CD4-positive, alpha-beta memory T cell (primary cell): Measurements from ENCODE around the gene TDRD9. TPM values are rescaled to one million over a fixed set of nuclear protein-coding genes. Genes with fewer than 3 reads are reported as not detected.
A peak's percentile ranks its signal among the peaks of the same experiment; 100 is the strongest.

Experiments
- CTCF ChIA-PET: fragments of 350-600 bp; sonication (Branson Sonifier 250); formaldehyde crosslinking; loops from one replicate; lab custom pipeline; 2021; ENCODE audit warnings: inconsistent platforms; ENCODE audit not compliant: partially characterized antibody; lab: Charles Lee
- POLR2A ChIA-PET: fragments of 350-600 bp; sonication (Branson Sonifier 250); formaldehyde crosslinking; loops from one replicate; lab custom pipeline; 2021; ENCODE audit not compliant: partially characterized antibody; lab: Charles Lee
- DNase-seq, 5 donors: peaks; one replicate each; pipeline versions ENCODE4 v3.0.0 to v3.0.0-alpha.2; 2020 to 2022; ENCODE audit warnings: mixed read lengths in 1 of 5
- H3K27ac ChIP-seq: one replicate; pipeline ENCODE4 v1.7.0; 2013; ENCODE audit warnings: low read depth, low read length
- H3K27me3 ChIP-seq: 2 replicates; pipeline ENCODE4 v1.7.0; 2013; ENCODE audit warnings: mild to moderate bottlenecking, low read length, moderate library complexity; ENCODE audit not compliant: insufficient read depth
- H3K36me3 ChIP-seq: 2 replicates; pipeline ENCODE4 v1.7.0; 2013; ENCODE audit warnings: mild to moderate bottlenecking, low read length, moderate library complexity; ENCODE audit not compliant: insufficient read depth
- H3K4me1 ChIP-seq: 2 replicates; pipeline ENCODE4 v1.7.0; 2013; ENCODE audit warnings: mild to moderate bottlenecking, low read length, moderate library complexity; ENCODE audit not compliant: insufficient read depth
- H3K4me3 ChIP-seq, 2 donors: one replicate each; pipeline ENCODE4 v1.7.0; 2013; ENCODE audit warnings: low read length in 2 of 2, mild to moderate bottlenecking in 1 of 2
- H3K9me3 ChIP-seq, 2 donors: one replicate each; pipeline ENCODE4 v1.7.0; 2013; ENCODE audit warnings: low read length in 2 of 2, control low read depth in 1 of 2; ENCODE audit not compliant: control insufficient read depth in 1 of 2
- H3K27ac Mint-ChIP-seq, 7 donors: one replicate each; pipeline ENCODE4 v1.8.0; 2020 to 2021; ENCODE audit warnings: mixed read lengths in 7 of 7, mild to moderate bottlenecking in 6 of 7, inconsistent platforms in 3 of 7, moderate library complexity in 3 of 7
- H3K27me3 Mint-ChIP-seq, 2 donors: one replicate each; pipeline ENCODE4 v1.8.0; 2020 to 2021; ENCODE audit warnings: mixed read lengths in 2 of 2
- H3K36me3 Mint-ChIP-seq, 2 donors: one replicate each; pipeline ENCODE4 v1.8.0; 2020 to 2021; ENCODE audit warnings: mixed read lengths in 2 of 2, inconsistent platforms in 1 of 2, mild to moderate bottlenecking in 1 of 2
- H3K4me1 Mint-ChIP-seq, 4 donors: one replicate each; pipeline ENCODE4 v1.8.0; 2020 to 2021; ENCODE audit warnings: mixed read lengths in 4 of 4, mild to moderate bottlenecking in 1 of 4
- H3K4me3 Mint-ChIP-seq, 8 donors: one replicate each; pipeline ENCODE4 v1.8.0; 2020 to 2021; ENCODE audit warnings: mixed read lengths in 8 of 8, mild to moderate bottlenecking in 7 of 8, moderate library complexity in 6 of 8, inconsistent platforms in 3 of 8
- H3K9me3 Mint-ChIP-seq, 8 donors: one replicate each; pipeline ENCODE4 v1.8.0; 2020 to 2021; ENCODE audit warnings: mixed read lengths in 8 of 8, mild to moderate bottlenecking in 5 of 8, inconsistent platforms in 3 of 8, moderate library complexity in 1 of 8
- intact Hi-C: fragments of 100-400 bp; cut with micrococcal nuclease; formaldehyde crosslinking; loops from one replicate; pipeline ENCODE4 v1.15.1; 2023
- polyA plus RNA-seq, 2 donors: library from polyadenylated mRNA; unstranded; fragments of 300-500 nt; fragmentation: Illumina TruSeq; gene quantifications; one replicate each; pipeline ENCODE4 v1.2.3, GENCODE V29; 2021
- total RNA-seq, 2 experiments: library from RNA; stranded (reverse); gene quantifications; one replicate each; pipeline ENCODE4 v1.2.3, GENCODE V29; 2021

Gene TDRD9
- total and polyA plus RNA-seq, 4 experiments from 2014 or later: 0.28 to 1.2 (median 0.59) TPM

GRCh38 chr14:103927566-103927965, 690 bp upstream of the TDRD9 start:
- POLR2A ChIA-PET: no interaction called here

GRCh38 chr14:103930051-103930604, 1.9 kb downstream of the TDRD9 start:
- H3K9me3 Mint-ChIP-seq: no peaks in the 10 kb centered on the region
- Histone ChIP-seq H3K9me3 (no peaks in the 10 kb centered on the region), H3K4me1 (no peaks in the 10 kb centered on the region), H3K27ac (no peak overlapping the region), H3K36me3 (no peaks in the 10 kb centered on the region), H3K27me3 (no peaks in the 10 kb centered on the region), H3K4me3 (no peak overlapping the region)
- H3K4me3 Mint-ChIP-seq: no peak overlapping the region
- CTCF ChIA-PET: interaction anchor here (1.0 to 2.1 kb wide), 3 partner anchors 9 to 122 kb away, joined by 3 to 5 read pairs (median 5); a partner anchor contains a TSS
- no peak for DNase-seq
- no peaks in the 10 kb centered on the region for H3K27me3 Mint-ChIP-seq
- no peak overlapping the region for H3K27ac Mint-ChIP-seq
- peaks cover 0 to 4% (median 0%) of the 10 kb centered on the region in 4 donors for H3K4me1 Mint-ChIP-seq
- POLR2A ChIA-PET: no interaction called here
- no peaks in the 10 kb centered on the region for H3K36me3 Mint-ChIP-seq
- intact Hi-C loops: no loop called here

More at GRCh38 chr14:103927566-103927965, 690 bp upstream of the TDRD9 start:
- Mint-ChIP-seq H3K27me3 (peaks cover 0 to 2% of the 10 kb centered on the region in 2 donors), H3K36me3 (no peaks in the 10 kb centered on the region), H3K4me3 (no peak overlapping the region), H3K9me3 (no peaks in the 10 kb centered on the region), H3K27ac (no peak overlapping the region), H3K4me1 (no peaks in the 10 kb centered on the region)
- Histone ChIP-seq H3K27me3 (no peaks in the 10 kb centered on the region), H3K4me1 (no peaks in the 10 kb centered on the region), H3K9me3 (no peaks in the 10 kb centered on the region), H3K27ac (no peak overlapping the region), H3K36me3 (no peaks in the 10 kb centered on the region), H3K4me3 (no peak overlapping the region)
- intact Hi-C loops: no loop called here
- DNase-seq: no peak
- CTCF ChIA-PET: no interaction called here

- no peak overlapping the region for H3K27ac ChIP-seq
- Mint-ChIP-seq H3K27ac (no peak overlapping the region), H3K27me3 (no peaks in the 10 kb centered on the region), H3K9me3 (no peaks in the 10 kb centered on the region), H3K4me1 (peaks cover 0 to 4% (median 0%) of the 10 kb centered on the region in 4 donors), H3K36me3 (no peaks in the 10 kb centered on the region), H3K4me3 (no peak overlapping the region)
- no peaks in the 10 kb centered on the region for H3K36me3 ChIP-seq
- H3K27me3 ChIP-seq: no peaks in the 10 kb centered on the region
- no peaks in the 10 kb centered on the region for H3K4me1 ChIP-seq
- H3K4me3 ChIP-seq: no peak overlapping the region
- H3K9me3 ChIP-seq: no peaks in the 10 kb centered on the region
- intact Hi-C loops: no loop called here
- POLR2A ChIA-PET: no interaction called here
- CTCF ChIA-PET: interaction anchor here (1.0 to 2.1 kb wide), 3 partner anchors 10 to 31 kb away, joined by 3 to 5 read pairs (median 5); a partner anchor contains a TSS
- DNase-seq: no peak
These were observed 3.2 kb downstream of the TDRD9 start for GRCh38 chr14:103931422-103931821.

- no peak overlapping the region for H3K27ac ChIP-seq
- H3K27me3 Mint-ChIP-seq: no peaks in the 10 kb centered on the region
- no peaks in the 10 kb centered on the region for H3K9me3 ChIP-seq
- no peaks in the 10 kb centered on the region for H3K36me3 Mint-ChIP-seq
- H3K4me1 ChIP-seq: no peaks in the 10 kb centered on the region
- H3K27me3 ChIP-seq: no peaks in the 10 kb centered on the region
- H3K4me1 Mint-ChIP-seq: peaks cover 0 to 4% (median 0%) of the 10 kb centered on the region in 4 donors
- H3K27ac Mint-ChIP-seq: no peak overlapping the region
- intact Hi-C loops: no loop called here
- no peak for DNase-seq
- H3K4me3 ChIP-seq: no peak overlapping the region
- H3K36me3 ChIP-seq: no peaks in the 10 kb centered on the region
- POLR2A ChIA-PET: no interaction called here
- no peaks in the 10 kb centered on the region for H3K9me3 Mint-ChIP-seq
- CTCF ChIA-PET: interaction anchor here (0.9 kb wide), 1 partner anchor 23 kb away, joined by 4 read pairs; no protein-coding TSS in a partner anchor
- H3K4me3 Mint-ChIP-seq: no peak overlapping the region
These were observed 4.7 kb downstream of the TDRD9 start for GRCh38 chr14:103932791-103933490.

- intact Hi-C loops: no loop called here
- no peak overlapping the region for H3K4me3 Mint-ChIP-seq
- no peaks in the 10 kb centered on the region for H3K36me3 Mint-ChIP-seq
- no peak for DNase-seq
- H3K9me3 ChIP-seq: no peaks in the 10 kb centered on the region
- no peaks in the 10 kb centered on the region for H3K27me3 ChIP-seq
- no peaks in the 10 kb centered on the region for H3K9me3 Mint-ChIP-seq
- H3K36me3 ChIP-seq: no peaks in the 10 kb centered on the region
- no peaks in the 10 kb centered on the region for H3K4me1 ChIP-seq
- H3K27me3 Mint-ChIP-seq: peaks cover 2 to 3% of the 10 kb centered on the region in 2 donors
- peaks cover 0 to 4% (median 0%) of the 10 kb centered on the region in 4 donors for H3K4me1 Mint-ChIP-seq
- ChIA-PET POLR2A (no interaction called here), CTCF (no interaction called here)
- H3K27ac Mint-ChIP-seq: peak overlapping the region in 1 of 7 donors; percentile 38
- H3K4me3 ChIP-seq: no peak overlapping the region
- no peak overlapping the region for H3K27ac ChIP-seq
These were observed 6.8 kb downstream of the TDRD9 start for GRCh38 chr14:103935102-103935501.

GRCh38 chr14:103941462-103941861, 13.2 kb downstream of the TDRD9 start:
- no peak overlapping the region for H3K4me3 ChIP-seq
- ChIA-PET POLR2A (no interaction called here), CTCF (interaction anchor here (0.6 kb wide), 1 partner anchor 128 kb away, joined by 3 read pairs; no protein-coding TSS in a partner anchor)
- H3K27me3 ChIP-seq: no peaks in the 10 kb centered on the region
- H3K27ac ChIP-seq: no peak overlapping the region
- no peak for DNase-seq
- no peaks in the 10 kb centered on the region for H3K36me3 ChIP-seq
- H3K4me1 ChIP-seq: no peaks in the 10 kb centered on the region
- Mint-ChIP-seq H3K27me3 (peaks cover 21 to 29% of the 10 kb centered on the region in 2 donors), H3K4me1 (no peaks in the 10 kb centered on the region), H3K4me3 (no peak overlapping the region), H3K9me3 (no peaks in the 10 kb centered on the region), H3K36me3 (no peaks in the 10 kb centered on the region), H3K27ac (no peak overlapping the region)
- intact Hi-C loops: no loop called here
- no peaks in the 10 kb centered on the region for H3K9me3 ChIP-seq

GRCh38 chr14:103941973-103942736, 13.9 kb downstream of the TDRD9 start, which contains the start of gene RD3L:
TSS of gene RD3L (minus strand) at chr14:103942529. CDS start at chr14:103941695, 834 bp downstream.
- POLR2A ChIA-PET: no interaction called here
- Mint-ChIP-seq H3K36me3 (no peaks in the 10 kb centered on the region), H3K27me3 (peaks cover 27 to 35% of the 10 kb centered on the region in 2 donors)

More at GRCh38 chr14:103941973-103942736, 13.9 kb downstream of the TDRD9 start, which contains the start of gene RD3L:
- Histone ChIP-seq H3K36me3 (no peaks in the 10 kb centered on the region), H3K9me3 (no peaks in the 10 kb centered on the region), H3K4me1 (no peaks in the 10 kb centered on the region), H3K27me3 (no peaks in the 10 kb centered on the region), H3K27ac (no peak within 1 kb of the TSS), H3K4me3 (no peak within 1 kb of the TSS)
- Mint-ChIP-seq H3K4me3 (no peak within 1 kb of the TSS), H3K4me1 (no peaks in the 10 kb centered on the region), H3K9me3 (peaks cover 0 to 6% (median 1%) of the 10 kb centered on the region in 8 donors), H3K27ac (no peak within 1 kb of the TSS)
- CTCF ChIA-PET: interaction anchor here (0.6 kb wide), 1 partner anchor 127 kb away, joined by 3 read pairs; no protein-coding TSS in a partner anchor
- intact Hi-C loops: no loop called here
- no peak for DNase-seq
